Body of pancreas (tissue), 4 donors: Measurements from ENCODE around the gene GJA8.

ENCODE experiments used
- CTCF ChIP-seq, 7 experiments: fragments of 450-650 bp in 4 of 7; fragments of 200-600 bp in 3 of 7; sonication (generic) in 3 of 7; IDR thresholded peaks; one replicate each; pipeline ENCODE4 v1.5.1; 2016 to 2019; ENCODE audit warnings: antibody characterized with exemption in 7 of 7
- POLR2A ChIP-seq, 3 donors: fragments of 450-650 bp; IDR thresholded peaks; one replicate each; pipeline ENCODE4 v1.6.1; 2016; ENCODE audit warnings: antibody characterized with exemption in 3 of 3, mild to moderate bottlenecking in 2 of 3

- TF ChIP-seq CTCF (IDR thresholded peaks at IDR 0.05) (peak; percentile 83 to 94 (median 90)), POLR2A (IDR thresholded peaks at IDR 0.05) (no peak)
These were observed 9.8 kb upstream of the GJA8 start for GRCh38 chr1:147892731-147893214.
